SH-SY5Y (cell line): Measurements from ENCODE around the gene VDR.

Experiments
- GATA2 ChIP-seq: IDR thresholded peaks from 2 replicates; pipeline ENCODE4 v1.6.1; 2011; ENCODE audit warnings: mild to moderate bottlenecking, low read depth, low read length
- GATA3 ChIP-seq: IDR thresholded peaks from 2 replicates; pipeline ENCODE4 v1.6.1; 2011; ENCODE audit warnings: low read depth, mild to moderate bottlenecking, low read length, moderate library complexity

The VDR gene

DNA sequence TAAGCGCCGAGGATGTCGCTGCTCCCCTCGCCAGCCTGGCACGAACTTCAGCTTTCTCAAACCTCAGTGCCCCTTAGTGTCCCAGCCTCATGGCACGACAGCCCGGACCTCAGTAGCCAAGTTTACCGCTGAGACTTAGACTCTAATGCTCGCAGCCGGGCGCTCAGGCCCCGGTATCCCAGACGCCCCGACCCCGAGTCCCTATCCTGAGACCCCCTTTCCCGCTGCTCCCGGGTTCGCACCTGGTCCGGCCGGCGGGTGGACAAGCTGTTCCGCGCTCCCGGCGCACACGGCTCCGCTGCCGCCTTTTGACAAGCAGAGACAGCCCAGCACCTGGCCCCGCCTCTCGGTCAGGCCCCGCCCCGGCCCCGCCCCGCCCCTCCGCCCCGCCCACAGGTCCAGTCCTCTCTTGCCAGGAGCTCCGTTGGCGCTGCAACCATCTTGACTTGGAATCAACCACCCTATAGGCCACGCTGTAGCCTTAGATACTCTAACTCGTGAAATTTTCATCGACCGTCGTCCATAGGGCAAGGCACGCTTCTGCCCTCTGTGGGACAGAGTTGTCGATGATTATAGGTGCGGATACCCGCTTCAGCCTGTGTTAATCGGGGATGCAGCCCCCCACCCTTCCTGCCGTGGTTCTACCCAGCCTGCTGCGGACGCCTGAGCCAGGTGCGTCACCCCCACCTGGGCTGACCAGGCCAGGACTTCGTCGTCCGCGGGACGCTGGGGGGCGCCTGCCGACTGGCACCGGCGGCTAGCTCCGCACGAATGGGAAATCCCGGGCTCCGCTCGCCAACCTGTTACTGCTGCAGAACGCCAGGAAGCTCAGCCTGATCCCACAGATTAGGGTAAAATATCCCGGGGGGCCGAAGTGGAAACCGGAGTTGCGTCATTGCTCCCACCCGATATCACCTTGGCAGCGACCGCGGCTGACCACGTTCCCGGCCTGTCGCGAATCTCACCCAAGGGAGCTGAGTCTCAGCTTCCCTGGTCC lies at the start of gene VDR:
Gene VDR, minus strand, starts transcription at position 282 of the 997 bp plus-strand sequence. CDS start 25,881 bp downstream, outside the sequence.
- no peak for TF ChIP-seq GATA3
- 0 out of 2 replicates have a peak, but pooled peaks have one; percentile 59 for TF ChIP-seq GATA2

- no peak for TF ChIP-seq GATA2
- TF ChIP-seq GATA3: no peak
Measured at GRCh38 chr12:47954058-47954457, 49.3 kb upstream of the VDR start.

- TF ChIP-seq GATA3 (no peak), GATA2 (no peak; the same call in 1 of the 2 replicates)
Measured at GRCh38 chr12:47950856-47951468, 46.2 kb upstream of the VDR start.

- TF ChIP-seq GATA3: no peak
Measured at GRCh38 chr12:47949441-47950341, 44.9 kb upstream of the VDR start.

DNA sequence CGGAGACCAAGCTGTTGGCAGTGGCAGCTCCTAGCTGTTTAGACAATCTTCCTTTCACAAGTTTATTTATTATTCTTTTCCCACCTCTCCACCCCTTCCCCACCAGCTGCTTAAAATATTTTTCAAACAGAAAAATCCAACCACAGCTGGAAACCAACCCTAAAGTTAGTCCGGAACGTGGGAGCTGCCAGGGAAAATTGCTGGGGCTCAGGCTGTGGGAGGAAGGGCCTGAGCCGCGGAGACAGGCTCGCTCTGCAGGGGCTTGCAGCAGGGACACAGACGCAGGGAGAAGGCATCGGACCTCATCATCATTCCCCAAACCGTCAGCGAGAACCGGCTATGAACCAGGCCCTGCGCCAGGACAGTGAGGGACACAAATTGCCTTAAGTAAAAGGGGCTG lies 42.5 kb upstream of the VDR start:
- TF ChIP-seq GATA2 (no peak), GATA3 (no peak)

- TF ChIP-seq GATA2 (no peak), GATA3 (no peak)
Measured at GRCh38 chr12:47946413-47947323, 41.9 kb upstream of the VDR start.

- TF ChIP-seq GATA3: no peak
- no peak for TF ChIP-seq GATA2
Measured at GRCh38 chr12:47945341-47945728, 40.5 kb upstream of the VDR start.

GRCh38 chr12:47944685-47945340 lies 40.0 kb upstream of the VDR start:
- TF ChIP-seq GATA2 (no peak), GATA3 (no peak)

GRCh38 chr12:47943623-47944340 lies 39.0 kb upstream of the VDR start:
- no peak for TF ChIP-seq GATA2
- no peak for TF ChIP-seq GATA3

DNA sequence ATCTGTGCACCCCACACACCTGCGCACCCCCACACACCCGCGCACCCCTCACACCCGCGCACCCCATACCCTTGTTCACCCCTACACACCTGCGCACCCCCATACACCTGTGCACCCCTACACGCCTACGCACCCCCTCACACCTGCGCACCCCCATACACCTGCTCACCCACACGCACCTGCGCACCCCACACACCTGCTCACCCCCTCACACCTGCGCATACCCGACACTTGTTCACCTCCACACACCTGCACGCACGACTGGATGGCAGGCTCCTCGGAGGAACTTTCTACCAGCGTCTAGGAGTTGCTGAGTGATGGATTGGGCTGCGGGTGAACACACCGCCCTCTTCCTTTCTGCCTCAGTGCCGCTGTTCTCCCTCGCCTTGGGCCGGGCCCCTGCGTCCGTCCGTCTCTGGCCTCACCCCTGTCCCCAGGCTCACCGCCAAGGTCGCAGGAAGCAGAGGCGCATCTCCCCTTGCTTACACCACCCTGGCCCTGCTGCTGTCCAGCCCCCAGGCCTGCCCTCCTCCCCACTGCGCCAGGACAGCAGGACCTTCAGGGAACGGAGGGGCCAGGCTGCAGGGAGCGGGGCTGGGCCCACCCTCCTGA lies 37.9 kb upstream of the VDR start:
- no peak for TF ChIP-seq GATA3
- no peak for TF ChIP-seq GATA2

GRCh38 chr12:47941871-47942613 lies 37.2 kb upstream of the VDR start:
- no peak for TF ChIP-seq GATA3
- no peak for TF ChIP-seq GATA2
